ENCODE data around the gene RIPOR2.
"Not testable (repeated sequence)": the region's sequence is repeated elsewhere in the genome, so short reads cannot be mapped to it uniquely, and the experiment has no call there.

Gene RIPOR2

GRCh38 chr6:24924580-24925356 is 11.0 kb downstream of the RIPOR2 start:
- no peak for DNase-seq

- no peak for DNase-seq
Measured at GRCh38 chr6:24923885-24924401, 11.8 kb downstream of the RIPOR2 start.

GRCh38 chr6:24922814-24923213 is 12.9 kb downstream of the RIPOR2 start:
- no peak for DNase-seq

GRCh38 chr6:24922170-24922569 is 13.6 kb downstream of the RIPOR2 start:
- DNase-seq = no peak

- DNase-seq = no peak
Measured at GRCh38 chr6:24920136-24920535, 15.6 kb downstream of the RIPOR2 start.

- no peak for DNase-seq
Measured at GRCh38 chr6:24919056-24919892, 16.5 kb downstream of the RIPOR2 start.

- no peak for DNase-seq
Measured at GRCh38 chr6:24918641-24919055, 17.1 kb downstream of the RIPOR2 start.

GRCh38 chr6:24916496-24916895 is 19.3 kb downstream of the RIPOR2 start:
- DNase-seq = no peak

GRCh38 chr6:24915641-24916040 is 20.1 kb downstream of the RIPOR2 start:
- no peak for DNase-seq

GRCh38 chr6:24914082-24914481 is 21.7 kb downstream of the RIPOR2 start:
- DNase-seq = not testable (repeated sequence)

- DNase-seq = no peak
Measured at GRCh38 chr6:24911796-24912382, 23.9 kb downstream of the RIPOR2 start.

- DNase-seq = peak; percentile 62 to 66
Measured at GRCh38 chr6:24910961-24911725, 24.6 kb downstream of the RIPOR2 start.

- peak in 1 of 2 donors; percentile 61 for DNase-seq
Measured at GRCh38 chr6:24910331-24910960, 25.3 kb downstream of the RIPOR2 start.

GRCh38 chr6:24909241-24910216 is 26.2 kb downstream of the RIPOR2 start:
- DNase-seq = no peak

GRCh38 chr6:24908650-24909035 is 27.1 kb downstream of the RIPOR2 start:
- no peak for DNase-seq

- no peak for DNase-seq
Measured at GRCh38 chr6:24907919-24908649, 27.7 kb downstream of the RIPOR2 start.

- DNase-seq = no peak
Measured at GRCh38 chr6:24906314-24906713, 29.4 kb downstream of the RIPOR2 start.

- DNase-seq = no peak
Measured at GRCh38 chr6:24905483-24905882, 30.3 kb downstream of the RIPOR2 start.

- no peak for DNase-seq
Measured at GRCh38 chr6:24903681-24904080, 32.1 kb downstream of the RIPOR2 start.

GRCh38 chr6:24902782-24903181 is 33.0 kb downstream of the RIPOR2 start:
- no peak for DNase-seq
